OCI-LY7 (cell line): ENCODE measurements around the gene COL5A1.

Source experiments
- CTCF ChIP-seq: fragments of 200-600 bp; sonication (generic); conservative IDR thresholded peaks from 2 replicates; pipeline ENCODE4 v1.5.1; 2014; ENCODE audit warnings: mild to moderate bottlenecking, antibody characterized with exemption, low read length, moderate library complexity, mixed read lengths
- EZH2phosphoT487 ChIP-seq: fragments of 200-600 bp; sonication (generic); IDR thresholded peaks from 2 replicates; pipeline ENCODE4 v1.6.1; 2018; ENCODE audit warnings: low read depth, borderline replicate concordance, mild to moderate bottlenecking, mixed run types, antibody characterized with exemption, low read length, moderate library complexity, mixed read lengths

- TF ChIP-seq CTCF, result no peak
- TF ChIP-seq EZH2phosphoT487, result no peak
These were observed 37.3 kb downstream of the COL5A1 start for GRCh38 chr9:134678666-134679443.
